HEK293T (cell line): ENCODE data around the gene CCDC171.

ENCODE experiments used
- ARNT ChIP-seq: fragments of 450-650 bp; IDR thresholded peaks from 2 replicates; pipeline ENCODE4 v1.6.1; 2017; ENCODE audit warnings: mild to moderate bottlenecking
- BHLHE40 ChIP-seq: fragments of 450-650 bp; IDR thresholded peaks from 2 replicates; pipeline ENCODE4 v1.6.1; 2016; ENCODE audit warnings: mild to moderate bottlenecking, moderate library complexity, borderline replicate concordance
- CTBP1 ChIP-seq: fragments of 450-650 bp; IDR thresholded peaks from 2 replicates; pipeline ENCODE4 v1.6.1; 2016; ENCODE audit warnings: borderline replicate concordance
- ELF4 ChIP-seq: fragments of 450-650 bp; IDR thresholded peaks from 2 replicates; pipeline ENCODE4 v1.6.1; 2017; ENCODE audit warnings: antibody characterized with exemption
- FOXA1 ChIP-seq: fragments of 450-650 bp; IDR thresholded peaks from 2 replicates; pipeline ENCODE4 v1.6.1; 2016; ENCODE audit warnings: mild to moderate bottlenecking
- FOXK2 ChIP-seq: fragments of 450-650 bp; IDR thresholded peaks from 2 replicates; pipeline ENCODE4 v1.6.1; 2016; ENCODE audit warnings: mild to moderate bottlenecking
- FOXM1 ChIP-seq: fragments of 450-650 bp; IDR thresholded peaks from 2 replicates; pipeline ENCODE4 v1.6.1; 2017; ENCODE audit warnings: mild to moderate bottlenecking, borderline replicate concordance
- HDGF ChIP-seq: fragments of 450-650 bp; IDR thresholded peaks from 2 replicates; pipeline ENCODE4 v1.6.1; 2017; ENCODE audit warnings: antibody characterized with exemption, borderline replicate concordance
- PKNOX1 ChIP-seq: fragments of 450-650 bp; IDR thresholded peaks from 2 replicates; pipeline ENCODE4 v1.6.1; 2016
- SP1 ChIP-seq: fragments of 450-650 bp; IDR thresholded peaks from 2 replicates; pipeline ENCODE4 v1.6.1; 2017
- SUZ12 ChIP-seq: fragments of 450-650 bp; IDR thresholded peaks from 2 replicates; pipeline ENCODE4 v1.6.1; 2016; ENCODE audit warnings: mild to moderate bottlenecking
- ZNF384 ChIP-seq: fragments of 450-650 bp; IDR thresholded peaks from 2 replicates; pipeline ENCODE4 v1.6.1; 2016

GRCh38 chr9:15755660-15756059, 202.8 kb downstream of the CCDC171 start:
- TF ChIP-seq FOXK2 (no peak), FOXM1 (no peak), CTBP1 (no peak), ELF4 (no peak), SP1 (no peak), SUZ12 (no peak), BHLHE40 (no peak), HDGF (no peak), FOXA1 (no peak), ZNF384 (no peak), ARNT (no peak), PKNOX1 (no peak)
